Activated naive CD4-positive, alpha-beta T cell treated with Interleukin-2 at 50 U/mL for 16 hours (primary cell): ENCODE data around the gene HOXB5.

ENCODE experiments used
- DNase-seq: peaks from one replicate; pipeline ENCODE4 v3.0.0-alpha.2; 2020

The HOXB5 gene

GRCh38 chr17:48571826-48572417, 21.7 kb downstream of the HOXB5 start:
- no peak for DNase-seq

- DNase-seq: no peak
These were observed 22.4 kb downstream of the HOXB5 start for GRCh38 chr17:48571024-48571818.

GRCh38 chr17:48570325-48571023, 23.1 kb downstream of the HOXB5 start:
- DNase-seq: no peak

GRCh38 chr17:48569674-48570324, 23.8 kb downstream of the HOXB5 start:
- no peak for DNase-seq

- DNase-seq: no peak
These were observed 24.4 kb downstream of the HOXB5 start for GRCh38 chr17:48569240-48569582.

GRCh38 chr17:48568499-48569239, 24.9 kb downstream of the HOXB5 start:
- DNase-seq: no peak

GRCh38 chr17:48567646-48568354, 25.8 kb downstream of the HOXB5 start:
- no peak for DNase-seq

- no peak for DNase-seq
These were observed 26.4 kb downstream of the HOXB5 start for GRCh38 chr17:48567209-48567608.

GRCh38 chr17:48566717-48567116, 26.9 kb downstream of the HOXB5 start:
- DNase-seq: no peak

GRCh38 chr17:48565925-48566710, 27.5 kb downstream of the HOXB5 start:
- no peak for DNase-seq

- no peak for DNase-seq
These were observed 28.5 kb downstream of the HOXB5 start for GRCh38 chr17:48565022-48565554.

- no peak for DNase-seq
These were observed 29.2 kb downstream of the HOXB5 start for GRCh38 chr17:48564188-48565021.

GRCh38 chr17:48563867-48564187, 29.8 kb downstream of the HOXB5 start:
- DNase-seq: no peak

GRCh38 chr17:48563385-48563838, 30.2 kb downstream of the HOXB5 start:
- DNase-seq: no peak

- DNase-seq: no peak
These were observed 30.6 kb downstream of the HOXB5 start for GRCh38 chr17:48562934-48563333.

- no peak for DNase-seq
These were observed 31.4 kb downstream of the HOXB5 start for GRCh38 chr17:48561884-48562810.

GRCh38 chr17:48559840-48560817, 33.5 kb downstream of the HOXB5 start:
- no peak for DNase-seq
